ENCODE data around the gene IRX6.

Gene IRX6

GRCh38 chr16:55379876-55380390, 55.9 kb downstream of the IRX6 start:
- Histone ChIP-seq H3K27ac (no peak overlapping the region), H3K36me3 (no peaks in the 10 kb centered on the region), H3K27me3 (peaks cover 17% of the 10 kb centered on the region), H3K9me3 (no peaks in the 10 kb centered on the region), H3K4me1 (ENCODE audit: control insufficient read depth in 1 of 2, insufficient read depth in 1 of 2, low read depth in 1 of 2, low read length in 1 of 2) (no peaks in the 10 kb centered on the region), H3K4me3 (ENCODE audit: low read depth in 1 of 2, low read length in 1 of 2) (no peak overlapping the region)
- TF ChIP-seq CTCF (IDR thresholded peaks at IDR 0.05): no peak

Data from neutrophil (primary cell).